Measurements from ENCODE around the gene ADD1.
"Not testable (repeated sequence)": the region's sequence is repeated elsewhere in the genome, so short reads cannot be mapped to it uniquely, and the experiment has no call there.

Gene ADD1

DNA sequence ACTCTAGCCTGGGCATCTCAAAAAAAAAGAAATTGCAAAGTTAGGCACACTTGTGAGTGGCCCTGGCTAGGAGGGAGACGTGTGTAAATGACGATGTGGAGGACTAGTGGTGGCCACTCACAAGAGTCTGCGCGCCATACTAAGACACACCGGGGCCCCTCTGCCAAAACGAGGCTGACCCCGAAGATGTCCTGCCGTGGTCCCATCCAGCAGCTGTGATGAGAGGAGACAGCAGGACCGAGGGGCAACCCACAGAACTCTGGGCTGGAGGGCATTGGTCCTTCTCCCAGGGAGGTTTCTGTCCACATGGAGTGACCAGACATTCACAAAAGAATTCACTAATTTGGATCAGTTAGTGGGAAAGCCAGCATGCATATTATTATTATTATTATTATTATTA, 72.1 kb downstream of the ADD1 start:
- TF ChIP-seq, protein P1, sequence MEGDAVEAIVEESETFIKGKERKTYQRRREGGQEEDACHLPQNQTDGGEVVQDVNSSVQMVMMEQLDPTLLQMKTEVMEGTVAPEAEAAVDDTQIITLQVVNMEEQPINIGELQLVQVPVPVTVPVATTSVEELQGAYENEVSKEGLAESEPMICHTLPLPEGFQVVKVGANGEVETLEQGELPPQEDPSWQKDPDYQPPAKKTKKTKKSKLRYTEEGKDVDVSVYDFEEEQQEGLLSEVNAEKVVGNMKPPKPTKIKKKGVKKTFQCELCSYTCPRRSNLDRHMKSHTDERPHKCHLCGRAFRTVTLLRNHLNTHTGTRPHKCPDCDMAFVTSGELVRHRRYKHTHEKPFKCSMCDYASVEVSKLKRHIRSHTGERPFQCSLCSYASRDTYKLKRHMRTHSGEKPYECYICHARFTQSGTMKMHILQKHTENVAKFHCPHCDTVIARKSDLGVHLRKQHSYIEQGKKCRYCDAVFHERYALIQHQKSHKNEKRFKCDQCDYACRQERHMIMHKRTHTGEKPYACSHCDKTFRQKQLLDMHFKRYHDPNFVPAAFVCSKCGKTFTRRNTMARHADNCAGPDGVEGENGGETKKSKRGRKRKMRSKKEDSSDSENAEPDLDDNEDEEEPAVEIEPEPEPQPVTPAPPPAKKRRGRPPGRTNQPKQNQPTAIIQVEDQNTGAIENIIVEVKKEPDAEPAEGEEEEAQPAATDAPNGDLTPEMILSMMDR (IDR thresholded peaks at IDR 0.05; ENCODE audit: low read depth, low read length), result no peak
- no peak overlapping the region for H3K4me3 ChIP-seq (ENCODE audit: low read depth, low read length)

DNA sequence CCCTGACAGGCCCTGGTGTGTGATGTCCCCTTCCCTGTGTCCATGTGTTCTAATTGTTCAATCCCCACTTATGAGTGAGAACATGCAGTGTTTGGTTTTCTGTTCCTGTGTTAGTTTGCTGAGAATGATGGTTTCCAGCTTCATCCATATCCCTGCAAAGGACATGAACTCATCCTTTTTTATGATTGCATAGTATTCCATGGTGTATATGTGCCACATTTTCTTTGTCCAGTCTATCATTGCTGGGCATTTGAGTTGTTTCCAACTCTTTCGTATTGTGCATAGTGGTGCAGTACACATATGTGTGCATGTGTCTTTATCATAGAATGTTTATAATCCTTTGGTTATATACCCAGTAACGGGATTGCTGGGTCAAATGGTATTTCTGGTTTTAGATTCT, 73.1 kb downstream of the ADD1 start:
- H3K4me3 ChIP-seq (ENCODE audit: low read depth, low read length), result not testable (repeated sequence)

DNA sequence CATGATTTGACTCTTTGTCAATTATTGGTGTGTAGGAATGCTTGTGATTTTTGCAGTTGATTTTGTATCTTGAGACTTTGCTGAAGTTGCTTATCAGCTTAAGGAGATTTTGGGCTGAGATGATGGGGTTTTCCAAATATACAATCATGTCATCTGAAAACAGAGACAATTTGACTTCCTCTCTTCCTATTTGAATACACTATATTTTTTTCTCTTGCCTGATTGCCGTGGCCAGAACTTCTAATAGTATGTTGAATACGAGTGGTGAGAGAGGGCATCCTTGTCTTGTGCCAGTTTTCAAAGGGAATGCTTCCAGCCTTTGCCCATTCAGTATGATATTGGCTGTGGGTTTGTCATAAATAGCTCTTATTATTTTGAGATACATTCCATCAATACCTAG, 74.7 kb downstream of the ADD1 start:
- H3K4me3 ChIP-seq (ENCODE audit: low read depth, low read length), result not testable (repeated sequence)

DNA sequence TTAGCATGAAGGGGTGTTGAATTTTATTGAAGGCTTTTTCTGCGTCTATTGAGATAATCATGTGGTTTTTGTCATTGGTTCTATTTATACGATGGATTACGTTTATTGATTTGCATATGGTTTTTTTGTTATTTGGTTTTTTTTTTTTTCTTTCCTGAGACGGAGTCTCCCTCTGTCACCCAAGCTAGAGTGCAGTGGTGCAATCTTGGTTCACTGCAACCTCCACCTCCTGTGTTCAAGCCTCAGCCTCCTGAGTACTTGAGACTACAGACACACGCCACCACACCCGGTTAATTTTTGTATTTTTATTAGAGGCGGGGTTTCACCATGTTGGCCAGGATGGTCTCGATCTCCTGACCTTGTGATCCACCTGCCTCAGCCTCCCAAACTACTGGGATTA, 75.1 kb downstream of the ADD1 start:
- H3K4me3 ChIP-seq (ENCODE audit: low read depth, low read length), result not testable (repeated sequence)

DNA sequence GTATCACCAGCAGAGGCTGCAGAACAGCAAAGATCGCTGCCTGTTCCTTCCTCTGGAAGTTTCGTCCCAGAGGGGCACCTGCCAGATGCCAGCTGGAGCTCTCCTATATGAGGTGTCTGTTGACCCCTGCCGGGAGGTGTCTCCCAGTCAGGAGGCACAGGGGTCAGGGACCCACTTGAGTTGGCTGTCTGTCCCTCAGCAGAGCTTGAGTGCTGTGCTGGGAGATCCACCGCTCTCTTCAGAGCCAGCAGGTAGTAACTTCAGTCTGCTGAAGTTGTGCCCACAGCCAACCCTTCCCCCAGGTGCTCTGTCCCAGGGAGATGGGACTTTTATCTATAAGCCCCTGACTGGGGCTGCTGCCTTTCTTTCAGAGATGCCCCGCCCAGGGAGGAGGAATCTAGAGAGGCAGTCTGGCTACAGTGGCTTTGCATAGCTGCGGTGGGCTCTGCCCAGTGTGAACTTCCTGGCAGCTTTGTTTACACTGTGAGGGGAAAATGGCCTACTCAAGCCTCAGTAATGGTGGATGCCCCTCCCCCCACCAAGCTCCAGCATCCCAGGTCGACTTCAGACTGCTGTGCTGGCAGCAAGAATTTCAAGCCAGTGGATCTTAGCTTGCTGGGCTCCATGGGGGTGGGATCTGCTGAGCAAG, 78.9 kb downstream of the ADD1 start:
- not testable (repeated sequence) for H3K4me3 ChIP-seq (ENCODE audit: low read depth, low read length)

DNA sequence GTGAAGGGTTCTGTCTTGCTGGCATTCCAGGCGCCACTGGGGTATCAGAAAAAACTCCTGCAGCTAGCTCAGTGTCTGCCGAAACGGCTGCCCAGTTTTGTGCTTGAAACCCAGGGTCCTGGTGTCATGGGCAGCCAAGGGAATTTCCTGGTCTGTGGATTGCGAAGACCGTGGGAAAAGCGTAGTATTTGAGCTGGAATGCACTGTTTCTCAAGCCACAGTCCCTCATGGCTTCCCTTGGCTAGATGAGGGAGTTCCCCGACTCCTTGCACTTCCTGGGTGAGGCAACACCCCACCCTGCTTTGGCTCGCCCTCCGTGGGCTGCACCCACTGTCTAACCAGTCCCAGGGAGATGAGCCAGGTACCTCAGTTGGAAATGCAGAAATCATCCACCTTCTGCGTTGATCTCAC, 79.5 kb downstream of the ADD1 start:
- no peak overlapping the region for H3K4me3 ChIP-seq (ENCODE audit: low read depth, low read length)
- TF ChIP-seq, protein P1 (IDR thresholded peaks at IDR 0.05; ENCODE audit: low read depth, low read length), result no peak

DNA sequence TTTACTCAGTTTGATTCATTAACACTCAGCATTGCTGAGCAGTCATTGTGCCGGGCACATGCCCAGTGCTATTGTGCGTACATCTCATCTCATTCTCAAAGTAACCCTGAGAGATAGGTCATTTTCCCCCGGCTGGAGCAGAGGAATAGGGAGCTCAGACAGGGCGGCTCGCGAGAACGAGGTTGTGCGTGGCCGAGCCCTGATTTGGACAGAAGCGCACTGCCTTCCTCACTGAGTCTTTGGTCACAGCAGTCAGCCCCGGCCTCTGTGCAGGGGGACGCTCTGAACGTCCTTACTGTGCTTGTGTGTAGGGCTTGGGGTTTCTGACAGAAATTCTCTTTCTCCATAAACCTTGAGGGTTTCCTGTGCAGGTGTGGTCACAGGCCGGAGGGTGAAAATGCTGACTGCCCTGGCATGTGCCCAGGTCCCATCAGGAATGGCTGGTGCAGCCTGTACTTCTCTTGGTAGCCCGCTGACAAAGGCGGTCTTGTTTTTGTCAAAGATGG, 80.1 kb downstream of the ADD1 start:
- TF ChIP-seq, protein P1 (IDR thresholded peaks at IDR 0.05; ENCODE audit: low read depth, low read length), result no peak

DNA sequence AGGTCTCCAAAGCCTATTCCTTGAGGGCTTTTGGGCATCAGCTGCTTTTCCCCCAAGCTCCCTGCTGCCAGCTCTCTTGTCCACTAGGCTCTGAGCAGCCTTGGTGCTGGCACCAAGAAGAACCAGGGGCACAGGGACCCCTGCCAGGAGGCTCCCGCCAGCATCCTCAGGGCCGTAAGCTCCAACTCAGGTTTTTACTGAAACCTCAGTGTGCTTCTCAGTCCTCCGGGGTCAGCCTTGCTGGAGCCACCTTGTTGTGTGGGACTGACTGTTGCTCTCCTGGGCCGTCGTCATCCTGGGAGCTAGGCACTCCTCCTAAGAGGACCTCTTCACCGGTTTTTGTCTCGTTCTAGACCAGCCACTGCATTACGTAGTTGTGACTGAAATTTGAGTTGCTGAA, 80.6 kb downstream of the ADD1 start:
- H3K4me3 ChIP-seq (ENCODE audit: low read depth, low read length), result no peak overlapping the region
- TF ChIP-seq, protein P1 (IDR thresholded peaks at IDR 0.05; ENCODE audit: low read depth, low read length), result no peak

More for the DNA sequence above, 80.1 kb downstream of the ADD1 start:
- H3K4me3 ChIP-seq (ENCODE audit: low read depth, low read length), result no peak overlapping the region

DNA sequence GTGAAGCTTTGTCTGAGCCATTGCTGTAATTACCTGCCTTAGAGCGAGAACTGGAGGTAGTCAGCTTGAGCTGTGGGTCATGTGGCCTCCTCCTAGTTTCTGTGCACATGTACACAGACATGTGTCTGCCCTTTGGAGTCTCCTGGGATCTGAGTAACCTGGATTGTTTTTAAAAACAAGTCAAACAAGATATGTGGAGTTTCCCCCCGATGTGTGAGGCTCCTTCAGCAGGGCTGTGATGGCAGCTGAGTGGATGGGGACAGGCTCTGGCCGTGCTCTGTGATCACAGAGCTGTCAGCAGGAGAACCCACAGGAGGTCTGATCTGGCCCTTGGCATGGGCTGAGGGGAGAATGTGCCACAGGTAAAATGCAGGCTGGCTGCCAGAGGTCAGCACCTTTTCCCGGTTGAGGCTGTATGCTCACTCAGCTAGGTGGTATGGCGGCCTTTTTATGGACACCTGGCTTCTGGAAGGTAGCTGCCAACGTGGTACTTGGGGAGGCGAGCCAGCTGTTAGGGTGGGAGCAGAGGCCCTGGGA, 81.2 kb downstream of the ADD1 start:
- TF ChIP-seq, protein P1 (IDR thresholded peaks at IDR 0.05; ENCODE audit: low read depth, low read length), result no peak
- no peak overlapping the region for H3K4me3 ChIP-seq (ENCODE audit: low read depth, low read length)
